KOPT-K1 (cell line): Measurements from ENCODE around the gene TMEM178B.
"Not testable (repeated sequence)": the region's sequence is repeated elsewhere in the genome, so short reads cannot be mapped to it uniquely, and the experiment has no call there.

Source experiments
- H3K27ac ChIP-seq: fragments of 200-600 bp; sonication (generic); 2 replicates; pipeline ENCODE4 v1.5.1; 2016; ENCODE audit warnings: antibody characterized with exemption, mild to moderate bottlenecking, low read depth, low read length; ENCODE audit not compliant: poor library complexity, severe bottlenecking
- H3K36me3 ChIP-seq: fragments of 200-600 bp; sonication (generic); 2 replicates; pipeline ENCODE4 v1.5.1; 2017; ENCODE audit warnings: antibody characterized with exemption, mild to moderate bottlenecking, low read length, moderate library complexity; ENCODE audit not compliant: insufficient read depth
- H3K9me3 ChIP-seq: fragments of 200-600 bp; sonication (generic); 2 replicates; pipeline ENCODE4 v1.5.1; 2017; ENCODE audit warnings: antibody characterized with exemption, low read length, mild to moderate bottlenecking; ENCODE audit not compliant: insufficient read depth, poor library complexity, severe bottlenecking

TMEM178B gene

GRCh38 chr7:141325275-141325674 lies 251.4 kb downstream of the TMEM178B start:
- Histone ChIP-seq H3K36me3 (no peaks in the 10 kb centered on the region), H3K9me3 (no peaks in the 10 kb centered on the region), H3K27ac (no peak overlapping the region)

GRCh38 chr7:141328290-141328689 lies 254.4 kb downstream of the TMEM178B start:
- no peak overlapping the region for H3K27ac ChIP-seq
- no peaks in the 10 kb centered on the region for H3K36me3 ChIP-seq
- H3K9me3 ChIP-seq, result no peaks in the 10 kb centered on the region

GRCh38 chr7:141330285-141330684 lies 256.4 kb downstream of the TMEM178B start:
- H3K9me3 ChIP-seq, H3K36me3 ChIP-seq, H3K27ac ChIP-seq: not testable (repeated sequence)

- Histone ChIP-seq H3K9me3 (peaks cover 4% of the 10 kb centered on the region), H3K27ac (no peak overlapping the region), H3K36me3 (no peaks in the 10 kb centered on the region)
Measured at GRCh38 chr7:141333459-141333858, 259.6 kb downstream of the TMEM178B start.

- H3K36me3 ChIP-seq, result no peaks in the 10 kb centered on the region
- H3K9me3 ChIP-seq, result peaks cover 4% of the 10 kb centered on the region
- H3K27ac ChIP-seq, result no peak overlapping the region
Measured at GRCh38 chr7:141335164-141335563, 261.3 kb downstream of the TMEM178B start.

- Histone ChIP-seq H3K9me3 (peaks cover 4% of the 10 kb centered on the region), H3K27ac (no peak overlapping the region), H3K36me3 (no peaks in the 10 kb centered on the region)
Measured at GRCh38 chr7:141339603-141340002, 265.7 kb downstream of the TMEM178B start.

- H3K9me3 ChIP-seq, result peaks cover 4% of the 10 kb centered on the region
Measured at GRCh38 chr7:141340991-141341390, 267.1 kb downstream of the TMEM178B start.

GRCh38 chr7:141342621-141343408 lies 269.0 kb downstream of the TMEM178B start:
- no peaks in the 10 kb centered on the region for H3K9me3 ChIP-seq
- H3K27ac ChIP-seq, result no peak overlapping the region
- H3K36me3 ChIP-seq, result no peaks in the 10 kb centered on the region

More at GRCh38 chr7:141340991-141341390, 267.1 kb downstream of the TMEM178B start:
- no peaks in the 10 kb centered on the region for H3K36me3 ChIP-seq
- H3K27ac ChIP-seq, result no peak overlapping the region

GRCh38 chr7:141344153-141344935 lies 270.5 kb downstream of the TMEM178B start:
- Histone ChIP-seq H3K27ac (no peak overlapping the region), H3K9me3 (no peaks in the 10 kb centered on the region), H3K36me3 (no peaks in the 10 kb centered on the region)

- H3K9me3 ChIP-seq, result no peaks in the 10 kb centered on the region
- H3K36me3 ChIP-seq, result no peaks in the 10 kb centered on the region
- H3K27ac ChIP-seq, result no peak overlapping the region
Measured at GRCh38 chr7:141348728-141349127, 274.9 kb downstream of the TMEM178B start.

GRCh38 chr7:141349338-141349737 lies 275.5 kb downstream of the TMEM178B start:
- no peaks in the 10 kb centered on the region for H3K9me3 ChIP-seq
- H3K27ac ChIP-seq, result no peak overlapping the region
- H3K36me3 ChIP-seq, result no peaks in the 10 kb centered on the region

- no peak overlapping the region for H3K27ac ChIP-seq
- H3K36me3 ChIP-seq, result no peaks in the 10 kb centered on the region
- no peaks in the 10 kb centered on the region for H3K9me3 ChIP-seq
Measured at GRCh38 chr7:141349804-141350203, 275.9 kb downstream of the TMEM178B start.

GRCh38 chr7:141351175-141351574 lies 277.3 kb downstream of the TMEM178B start:
- no peaks in the 10 kb centered on the region for H3K36me3 ChIP-seq
- H3K9me3 ChIP-seq, result no peaks in the 10 kb centered on the region
- H3K27ac ChIP-seq, result no peak overlapping the region

- H3K27ac ChIP-seq, result no peak overlapping the region
- H3K9me3 ChIP-seq, result no peaks in the 10 kb centered on the region
- H3K36me3 ChIP-seq, result no peaks in the 10 kb centered on the region
Measured at GRCh38 chr7:141352955-141353354, 279.1 kb downstream of the TMEM178B start.

- no peak overlapping the region for H3K27ac ChIP-seq
- no peaks in the 10 kb centered on the region for H3K9me3 ChIP-seq
- no peaks in the 10 kb centered on the region for H3K36me3 ChIP-seq
Measured at GRCh38 chr7:141354251-141354650, 280.4 kb downstream of the TMEM178B start.
